ENCODE measurements around the gene DNAJC27. TPM values are rescaled to one million over a fixed set of nuclear protein-coding genes. Genes with fewer than 3 reads are reported as not detected.

The DNAJC27 gene
- total and polyA plus RNA-seq, 2 donors (not counting 1 experiment from before 2014, with no cell fraction given), result 6.0 to 16.6 TPM

GRCh38 chr2:24925815-24926214 is 45.9 kb downstream of the DNAJC27 start:
- Mint-ChIP-seq H3K4me1 (peaks cover 15% of the 10 kb centered on the region), H3K9me3 (ENCODE audit: insufficient read depth) (no peaks in the 10 kb centered on the region), H3K27ac (no peak overlapping the region), H3K4me3 (no peak overlapping the region), H3K27me3 (peaks cover 3% of the 10 kb centered on the region)
- no peaks in the 10 kb centered on the region for H4K20me1 ChIP-seq (ENCODE audit: control insufficient read depth, insufficient read depth, low read length, poor library complexity, severe bottlenecking)
- no peak overlapping the region for H3K9ac ChIP-seq (ENCODE audit: low read length)
- ATAC-seq (ENCODE audit: low read depth) (no peak), DNase-seq (no peak)
- H2AFZ ChIP-seq (ENCODE audit: insufficient read depth, low read depth, low read length, poor library complexity, severe bottlenecking), result no peak overlapping the region
- H3K9me3 ChIP-seq (ENCODE audit: control extremely low read depth in 1 of 3, control insufficient read depth in 2 of 3, insufficient read depth in 1 of 3, low read length in 2 of 3), result peaks cover 0 to 8% (median 0%) of the 10 kb centered on the region in 3 donors
- H3K4me1 ChIP-seq (ENCODE audit: control insufficient read depth in 2 of 2, insufficient read depth in 2 of 2, low read length in 2 of 2), result peaks cover 10 to 20% of the 10 kb centered on the region in 2 donors
- 97% methylated on average over 10 of the region's 10 CpGs for WGBS (ENCODE audit: insufficient coverage)
- H3K79me2 ChIP-seq (ENCODE audit: control insufficient read depth, insufficient read depth, low read length), result no peaks in the 10 kb centered on the region
- H3K4me3 ChIP-seq (ENCODE audit: control extremely low read depth in 1 of 5, extremely low read depth in 1 of 5, insufficient read depth in 1 of 5, low read depth in 2 of 5, low read length in 4 of 5), result no peak overlapping the region
- intact Hi-C loops (cut with micrococcal nuclease), result loop anchor here (5.0 kb wide), 1 partner anchor 514 kb away; no protein-coding TSS in a partner anchor
- no peaks in the 10 kb centered on the region for H3K36me3 ChIP-seq (replicated peaks in 1 of 2; ENCODE audit: control extremely low read depth in 1 of 2, control insufficient read depth in 1 of 2, extremely low read depth in 1 of 2, insufficient read depth in 2 of 2, low read length in 1 of 2)
- no peak for TF ChIP-seq EZH2 (IDR thresholded peaks at IDR 0.05; ENCODE audit: borderline replicate concordance, insufficient read depth, low read depth, low read length, poor library complexity, severe bottlenecking)
- TF ChIP-seq, protein P1, sequence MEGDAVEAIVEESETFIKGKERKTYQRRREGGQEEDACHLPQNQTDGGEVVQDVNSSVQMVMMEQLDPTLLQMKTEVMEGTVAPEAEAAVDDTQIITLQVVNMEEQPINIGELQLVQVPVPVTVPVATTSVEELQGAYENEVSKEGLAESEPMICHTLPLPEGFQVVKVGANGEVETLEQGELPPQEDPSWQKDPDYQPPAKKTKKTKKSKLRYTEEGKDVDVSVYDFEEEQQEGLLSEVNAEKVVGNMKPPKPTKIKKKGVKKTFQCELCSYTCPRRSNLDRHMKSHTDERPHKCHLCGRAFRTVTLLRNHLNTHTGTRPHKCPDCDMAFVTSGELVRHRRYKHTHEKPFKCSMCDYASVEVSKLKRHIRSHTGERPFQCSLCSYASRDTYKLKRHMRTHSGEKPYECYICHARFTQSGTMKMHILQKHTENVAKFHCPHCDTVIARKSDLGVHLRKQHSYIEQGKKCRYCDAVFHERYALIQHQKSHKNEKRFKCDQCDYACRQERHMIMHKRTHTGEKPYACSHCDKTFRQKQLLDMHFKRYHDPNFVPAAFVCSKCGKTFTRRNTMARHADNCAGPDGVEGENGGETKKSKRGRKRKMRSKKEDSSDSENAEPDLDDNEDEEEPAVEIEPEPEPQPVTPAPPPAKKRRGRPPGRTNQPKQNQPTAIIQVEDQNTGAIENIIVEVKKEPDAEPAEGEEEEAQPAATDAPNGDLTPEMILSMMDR (IDR thresholded peaks at IDR 0.05), result no peak
- H3K27me3 ChIP-seq (replicated peaks in 1 of 4; ENCODE audit: control extremely low read depth in 1 of 4, control insufficient read depth in 3 of 4, insufficient read depth in 4 of 4, low read length in 3 of 4), result peaks cover 0 to 13% (median 7%) of the 10 kb centered on the region in 4 experiments
- POLR2A ChIA-PET, result no interaction called here
- CTCF ChIA-PET, result no interaction called here
- no peak overlapping the region for H3K4me2 ChIP-seq (replicated peaks; ENCODE audit: low read depth, low read length, poor library complexity, severe bottlenecking)
- no peak overlapping the region for H3K27ac ChIP-seq (ENCODE audit: low read length in 2 of 2)

- H3K9ac ChIP-seq (ENCODE audit: low read length), result no peak overlapping the region
- intact Hi-C loops (cut with micrococcal nuclease), result loop anchor here (5.0 kb wide), 1 partner anchor 512 kb away; no protein-coding TSS in a partner anchor
- no peaks in the 10 kb centered on the region for H3K36me3 ChIP-seq (replicated peaks in 1 of 2; ENCODE audit: control extremely low read depth in 1 of 2, control insufficient read depth in 1 of 2, extremely low read depth in 1 of 2, insufficient read depth in 2 of 2, low read length in 1 of 2)
- TF ChIP-seq EZH2 (IDR thresholded peaks at IDR 0.05; ENCODE audit: borderline replicate concordance, insufficient read depth, low read depth, low read length, poor library complexity, severe bottlenecking), result no peak
- TF ChIP-seq, protein P1 (IDR thresholded peaks at IDR 0.05), result no peak
- Mint-ChIP-seq H3K4me3 (no peak overlapping the region), H3K27ac (no peak overlapping the region), H3K4me1 (peaks cover 15% of the 10 kb centered on the region), H3K9me3 (ENCODE audit: insufficient read depth) (no peaks in the 10 kb centered on the region), H3K27me3 (peaks cover 3% of the 10 kb centered on the region)
- no peaks in the 10 kb centered on the region for H4K20me1 ChIP-seq (ENCODE audit: control insufficient read depth, insufficient read depth, low read length, poor library complexity, severe bottlenecking)
- ChIA-PET POLR2A (no interaction called here), CTCF (no interaction called here)
- no peak overlapping the region for H2AFZ ChIP-seq (ENCODE audit: insufficient read depth, low read depth, low read length, poor library complexity, severe bottlenecking)
- H3K4me1 ChIP-seq (ENCODE audit: control insufficient read depth in 2 of 2, insufficient read depth in 2 of 2, low read length in 2 of 2), result peaks cover 12 to 21% of the 10 kb centered on the region in 2 donors
- DNase-seq (no peak), ATAC-seq (ENCODE audit: low read depth) (no peak)
- peaks cover 0 to 8% (median 0%) of the 10 kb centered on the region in 3 donors for H3K9me3 ChIP-seq (ENCODE audit: control extremely low read depth in 1 of 3, control insufficient read depth in 2 of 3, insufficient read depth in 1 of 3, low read length in 2 of 3)
- peaks cover 0 to 13% (median 7%) of the 10 kb centered on the region in 4 experiments for H3K27me3 ChIP-seq (replicated peaks in 1 of 4; ENCODE audit: control extremely low read depth in 1 of 4, control insufficient read depth in 3 of 4, insufficient read depth in 4 of 4, low read length in 3 of 4)
- H3K27ac ChIP-seq (ENCODE audit: low read length in 2 of 2), result no peak overlapping the region
- no peak overlapping the region for H3K4me3 ChIP-seq (ENCODE audit: control extremely low read depth in 1 of 5, extremely low read depth in 1 of 5, insufficient read depth in 1 of 5, low read depth in 2 of 5, low read length in 4 of 5)
- H3K79me2 ChIP-seq (ENCODE audit: control insufficient read depth, insufficient read depth, low read length), result no peaks in the 10 kb centered on the region
- H3K4me2 ChIP-seq (replicated peaks; ENCODE audit: low read depth, low read length, poor library complexity, severe bottlenecking), result no peak overlapping the region
- 98% methylated on average over 5 of the region's 6 CpGs for WGBS (ENCODE audit: insufficient coverage)
These were observed 47.0 kb downstream of the DNAJC27 start for GRCh38 chr2:24924732-24925131.

Data from B cell (primary cell).